ENCODE data around the gene CRB1.

- TF ChIP-seq, protein P1, sequence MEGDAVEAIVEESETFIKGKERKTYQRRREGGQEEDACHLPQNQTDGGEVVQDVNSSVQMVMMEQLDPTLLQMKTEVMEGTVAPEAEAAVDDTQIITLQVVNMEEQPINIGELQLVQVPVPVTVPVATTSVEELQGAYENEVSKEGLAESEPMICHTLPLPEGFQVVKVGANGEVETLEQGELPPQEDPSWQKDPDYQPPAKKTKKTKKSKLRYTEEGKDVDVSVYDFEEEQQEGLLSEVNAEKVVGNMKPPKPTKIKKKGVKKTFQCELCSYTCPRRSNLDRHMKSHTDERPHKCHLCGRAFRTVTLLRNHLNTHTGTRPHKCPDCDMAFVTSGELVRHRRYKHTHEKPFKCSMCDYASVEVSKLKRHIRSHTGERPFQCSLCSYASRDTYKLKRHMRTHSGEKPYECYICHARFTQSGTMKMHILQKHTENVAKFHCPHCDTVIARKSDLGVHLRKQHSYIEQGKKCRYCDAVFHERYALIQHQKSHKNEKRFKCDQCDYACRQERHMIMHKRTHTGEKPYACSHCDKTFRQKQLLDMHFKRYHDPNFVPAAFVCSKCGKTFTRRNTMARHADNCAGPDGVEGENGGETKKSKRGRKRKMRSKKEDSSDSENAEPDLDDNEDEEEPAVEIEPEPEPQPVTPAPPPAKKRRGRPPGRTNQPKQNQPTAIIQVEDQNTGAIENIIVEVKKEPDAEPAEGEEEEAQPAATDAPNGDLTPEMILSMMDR (IDR thresholded peaks at IDR 0.05; ENCODE audit: insufficient read depth, low read length, poor library complexity, severe bottlenecking): no peak
- TF ChIP-seq EZH2phosphoT487 (conservative IDR thresholded peaks at IDR 0.05; ENCODE audit: low read length): no peak
Measured at GRCh38 chr1:197485790-197486189, 217.7 kb downstream of the CRB1 start.

Measured in SU-DHL-6 (cell line).